Liver (tissue), 9 donors: ENCODE data around the gene FYTTD1. TPM values are rescaled to one million over a fixed set of nuclear protein-coding genes. Genes with fewer than 3 reads are reported as not detected.

Experiments
- DNase-seq: peaks from one replicate; pipeline ENCODE4 v3.0.0-alpha.2; 2017; ENCODE audit warnings: low spot score
- H3K27ac ChIP-seq, 2 donors: one replicate each; pipeline ENCODE4 v1.7.0; 2013; ENCODE audit warnings: inconsistent platforms in 2 of 2, low read length in 2 of 2, control low read depth in 1 of 2, low read depth in 1 of 2, mild to moderate bottlenecking in 1 of 2
- H3K27me3 ChIP-seq, 4 donors: one replicate each; pipeline versions ENCODE4 v1.6.1 to v1.7.0; 2013; ENCODE audit warnings: low read length in 3 of 4, inconsistent platforms in 1 of 4, mild to moderate bottlenecking in 1 of 4, moderate library complexity in 1 of 4; ENCODE audit not compliant: control insufficient read depth in 4 of 4, insufficient read depth in 4 of 4
- H3K36me3 ChIP-seq, 4 donors: one replicate each; pipeline versions ENCODE4 v1.6.1 to v1.7.0; 2013; ENCODE audit warnings: low read length in 3 of 4, mild to moderate bottlenecking in 3 of 4, low read depth in 1 of 4, moderate library complexity in 1 of 4; ENCODE audit not compliant: control insufficient read depth in 4 of 4, insufficient read depth in 3 of 4
- H3K4me1 ChIP-seq, 4 donors: one replicate each; pipeline versions ENCODE4 v1.6.1 to v1.7.0; 2013; ENCODE audit warnings: low read length in 3 of 4, mild to moderate bottlenecking in 3 of 4, moderate library complexity in 1 of 4; ENCODE audit not compliant: control insufficient read depth in 4 of 4, insufficient read depth in 4 of 4
- H3K4me3 ChIP-seq, 3 donors: one replicate each; pipeline versions ENCODE4 v1.6.1 to v1.7.0; 2013; ENCODE audit warnings: low read length in 3 of 3, control low read depth in 1 of 3, low read depth in 1 of 3, mild to moderate bottlenecking in 1 of 3
- H3K9ac ChIP-seq, 2 donors: one replicate each; pipeline ENCODE4 v1.7.0; 2013; ENCODE audit warnings: low read length in 2 of 2, mild to moderate bottlenecking in 2 of 2, moderate library complexity in 2 of 2, control low read depth in 1 of 2, low read depth in 1 of 2
- H3K9me3 ChIP-seq, 4 donors: one replicate each; pipeline versions ENCODE4 v1.6.1 to v1.7.0; 2013; ENCODE audit warnings: low read length in 3 of 4; ENCODE audit not compliant: control insufficient read depth in 4 of 4
- ATF3 ChIP-seq: IDR thresholded peaks from 2 replicates; pipeline ENCODE4 v1.6.1; 2016; ENCODE audit warnings: antibody characterized with exemption
- CTCF ChIP-seq: fragments of 150-350 bp; IDR thresholded peaks from 2 replicates; pipeline ENCODE4 v1.5.1; 2017; ENCODE audit warnings: improper control_type of control experiment, low read depth, low read length; ENCODE audit not compliant: missing input control
- EGR1 ChIP-seq, 2 donors: IDR thresholded peaks; 2 replicates each; pipeline ENCODE4 v1.6.1; 2016 to 2018; ENCODE audit warnings: antibody characterized with exemption in 2 of 2, low read depth in 2 of 2
- FOXA1 ChIP-seq: IDR thresholded peaks from 2 replicates; pipeline ENCODE4 v1.6.1; 2016; ENCODE audit warnings: antibody characterized with exemption
- JUND ChIP-seq, 2 donors: IDR thresholded peaks; 2 replicates each; pipeline ENCODE4 v1.6.1; 2016; ENCODE audit warnings: antibody characterized with exemption in 2 of 2
- NR2F2 ChIP-seq: IDR thresholded peaks from 2 replicates; pipeline ENCODE4 v1.6.1; 2016; ENCODE audit warnings: antibody characterized with exemption
- RAD21 ChIP-seq, 2 donors: IDR thresholded peaks; 2 replicates each; pipeline ENCODE4 v1.6.1; 2016; ENCODE audit warnings: antibody characterized with exemption in 2 of 2, mild to moderate bottlenecking in 2 of 2
- REST ChIP-seq: IDR thresholded peaks from 2 replicates; pipeline ENCODE4 v1.6.1; 2016; ENCODE audit warnings: antibody characterized with exemption, mild to moderate bottlenecking
- RXRA ChIP-seq, 2 donors: IDR thresholded peaks; 2 replicates each; pipeline ENCODE4 v1.6.1; 2017 to 2018; ENCODE audit warnings: antibody characterized with exemption in 2 of 2, mild to moderate bottlenecking in 1 of 2
- SP1 ChIP-seq: IDR thresholded peaks from 2 replicates; pipeline ENCODE4 v1.6.1; 2018; ENCODE audit warnings: antibody characterized with exemption, mild to moderate bottlenecking
- YY1 ChIP-seq: IDR thresholded peaks from 2 replicates; pipeline ENCODE4 v1.6.1; 2016; ENCODE audit warnings: antibody characterized with exemption, mild to moderate bottlenecking
- ZBTB33 ChIP-seq: IDR thresholded peaks from 2 replicates; pipeline ENCODE4 v1.6.1; 2016; ENCODE audit warnings: antibody characterized with exemption
- WGBS: extraction: QIAGEN DNeasy Blood & Tissue Kit; methylation state at CpG from one replicate; pipeline ENCODE4 v1.1.7; 2013; 5-methylcytosine and 5-hydroxymethylcytosine counted together
- polyA plus RNA-seq, 2 donors: library from polyadenylated mRNA; stranded (reverse) in 1 of 2; unstranded in 1 of 2; fragments of 200-250 nt in 1 of 2; fragments of >200 nt in 1 of 2; fragmentation: Nextera tagmentation in 1 of 2; extraction: Ambion mirVana in 1 of 2; gene quantifications; one replicate each; pipeline versions ENCODE4 v1.2.1 to v1.2.3, GENCODE V29; 2013 to 2015
- total RNA-seq, 2 donors: library from RNA; depleted of rRNA; stranded (reverse); fragments of >200 nt; gene quantifications; one replicate each; pipeline ENCODE4 v1.2.3, GENCODE V29; 2014
- donor health status: healthy.
- donor health status: healthy.
- donor health status: healthy.
- donor health status: healthy.
- donor health status: healthy.

FYTTD1 gene
- total and polyA plus RNA-seq, 4 donors: 11.5 to 22.7 (median 16.0) TPM

GRCh38 chr3:197809356-197810020 lies 59.8 kb downstream of the FYTTD1 start (continued):
- no peak for TF ChIP-seq REST
- no peak for TF ChIP-seq JUND (IDR thresholded peaks at IDR 0.05)
- TF ChIP-seq FOXA1: no peak
- no peak for TF ChIP-seq ATF3
- TF ChIP-seq CTCF: no peak
- TF ChIP-seq RAD21 (IDR thresholded peaks at IDR 0.05): no peak

- DNase-seq: no peak
- H3K27ac ChIP-seq: no peak overlapping the region
- H3K9me3 ChIP-seq: no peaks in the 10 kb centered on the region
- no peak for TF ChIP-seq ZBTB33
- no peak for TF ChIP-seq REST
- TF ChIP-seq YY1: no peak
- TF ChIP-seq RAD21 (IDR thresholded peaks at IDR 0.05): no peak
- no peak for TF ChIP-seq EGR1 (IDR thresholded peaks at IDR 0.05; ENCODE audit: low read depth in 2 of 2)
- TF ChIP-seq SP1: no peak
- no peak for TF ChIP-seq ATF3
- TF ChIP-seq NR2F2: no peak
- no peak for TF ChIP-seq RXRA (IDR thresholded peaks at IDR 0.05)
- H3K36me3 ChIP-seq: no peaks in the 10 kb centered on the region
- WGBS: 96% methylated on average over 6 of the region's 6 CpGs
- no peaks in the 10 kb centered on the region for H3K27me3 ChIP-seq
- no peak overlapping the region for H3K9ac ChIP-seq
- no peak overlapping the region for H3K4me3 ChIP-seq
- H3K4me1 ChIP-seq: no peaks in the 10 kb centered on the region
Measured at GRCh38 chr3:197810901-197811300, 61.2 kb downstream of the FYTTD1 start.
